GM12878 (cell line): ENCODE measurements around the gene PRKAA1. TPM values are rescaled to one million over a fixed set of nuclear protein-coding genes. Genes with fewer than 3 reads are reported as not detected.

Experiments used
- ATF2 ChIP-seq: IDR thresholded peaks from 2 replicates; pipeline ENCODE4 v1.6.1; 2012; ENCODE audit warnings: low read length, inconsistent platforms
- CHD2 ChIP-seq: IDR thresholded peaks from 2 replicates; pipeline ENCODE4 v1.6.1; 2011; ENCODE audit warnings: low read depth, low read length, improper control_type of control experiment, borderline replicate concordance
- CREB1 ChIP-seq: IDR thresholded peaks from 2 replicates; pipeline ENCODE4 v1.6.1; 2012; ENCODE audit warnings: low read depth, mild to moderate bottlenecking, inconsistent platforms
- EP300 ChIP-seq, 2 experiments: fragments of 150-350 bp in 1 of 2; IDR thresholded peaks; 2 replicates each; pipeline ENCODE4 v1.6.1; 2011 to 2012; ENCODE audit warnings: low read depth in 2 of 2, low read length in 2 of 2, borderline replicate concordance in 1 of 2, improper control_type of control experiment in 1 of 2, inconsistent platforms in 1 of 2; ENCODE audit not compliant: control insufficient read depth in 1 of 2
- FOS ChIP-seq: IDR thresholded peaks from 3 replicates; pipeline ENCODE4 v1.6.1; 2011; ENCODE audit warnings: borderline replicate concordance; ENCODE audit not compliant: insufficient read length; ENCODE audit errors: extremely low read depth
- FOXK2 ChIP-seq: fragments of 450-650 bp; IDR thresholded peaks from 2 replicates; pipeline ENCODE4 v1.6.1; 2017; ENCODE audit warnings: mild to moderate bottlenecking, moderate library complexity
- KDM1A ChIP-seq: fragments of 200-600 bp; sonication (generic); IDR thresholded peaks from 2 replicates; pipeline ENCODE4 v1.6.1; 2016; ENCODE audit warnings: borderline replicate concordance
- KLF5 ChIP-seq: fragments of 450-650 bp; IDR thresholded peaks from 2 replicates; pipeline ENCODE4 v1.6.1; 2014; ENCODE audit warnings: mild to moderate bottlenecking; ENCODE audit not compliant: partially characterized antibody
- LARP7 ChIP-seq: fragments of 450-650 bp; IDR thresholded peaks from 2 replicates; pipeline ENCODE4 v1.6.1; 2017; ENCODE audit warnings: mild to moderate bottlenecking
- PAX8 ChIP-seq: fragments of 450-650 bp; IDR thresholded peaks from 2 replicates; pipeline ENCODE4 v1.6.1; 2017; ENCODE audit warnings: mild to moderate bottlenecking, moderate library complexity
- PBX3 ChIP-seq: IDR thresholded peaks from 2 replicates; pipeline ENCODE4 v1.6.1; 2011; ENCODE audit warnings: mild to moderate bottlenecking, low read depth, low read length, moderate library complexity; ENCODE audit not compliant: insufficient replicate concordance
- POU2F2 ChIP-seq: IDR thresholded peaks from 3 replicates; pipeline ENCODE4 v1.6.1; 2011; ENCODE audit warnings: low read depth, mild to moderate bottlenecking, low read length, borderline replicate concordance
- RFX5 ChIP-seq: IDR thresholded peaks from 2 replicates; pipeline ENCODE4 v1.6.1; 2011; ENCODE audit warnings: low read depth, low read length, improper control_type of control experiment
- SUPT20H ChIP-seq: IDR thresholded peaks from 2 replicates; pipeline ENCODE4 v1.6.1; 2011; ENCODE audit warnings: low read depth, mild to moderate bottlenecking, low read length, moderate library complexity, borderline replicate concordance; ENCODE audit not compliant: control insufficient read depth
- SUZ12 ChIP-seq: fragments of 200-600 bp; sonication (generic); IDR thresholded peaks from one replicate; pipeline ENCODE4 v1.6.1; 2018; ENCODE audit warnings: antibody characterized with exemption, mild to moderate bottlenecking; ENCODE audit not compliant: unreplicated experiment
- WRNIP1 ChIP-seq: IDR thresholded peaks from 2 replicates; pipeline ENCODE4 v1.6.1; 2011; ENCODE audit warnings: low read depth, low read length, improper control_type of control experiment, borderline replicate concordance
- ZBED1 ChIP-seq: IDR thresholded peaks from 2 replicates; pipeline ENCODE4 v1.6.1; 2016; ENCODE audit warnings: borderline replicate concordance
- polyA plus RNA-seq, 11 experiments: library from polyadenylated mRNA; depleted of rRNA in 4 of 11; unstranded in 6 of 11; stranded (reverse) in 5 of 11; fragments of >200 nt; fragmentation: Nextera tagmentation in 4 of 11; fragmentation: Illumina TruSeq in 1 of 11; extraction: Ambion mirVana in 4 of 11; extraction: Trizol in 1 of 11; gene quantifications; 1 replicate in 1 of 11; 2 replicates in 10 of 11; pipeline versions ENCODE4 v1.2.1 to v1.2.3, GENCODE V29; 2011 to 2016; ENCODE audit warnings: inconsistent platforms in 2 of 11, missing spikeins in 2 of 11, low read depth in 1 of 11
- total RNA-seq, 4 experiments: library from RNA; depleted of rRNA in 3 of 4; stranded (reverse); fragments of >200 nt in 3 of 4; fragmentation: Illumina TruSeq in 1 of 4; extraction: Trizol in 1 of 4; gene quantifications; 2 replicates each; pipeline versions ENCODE4 v1.2.1 to v1.2.3, GENCODE V29; 2013 to 2021
- TF ChIP-seq, protein P1 (sequence below): fragments of 450-650 bp; IDR thresholded peaks from 2 replicates; pipeline ENCODE4 v1.6.1; 2017; ENCODE audit warnings: borderline replicate concordance
- TF ChIP-seq, protein P2 (sequence below): fragments of 450-650 bp; IDR thresholded peaks from 2 replicates; pipeline ENCODE4 v1.6.1; 2014; ENCODE audit warnings: mild to moderate bottlenecking
- TF ChIP-seq, protein P3 (sequence below): fragments of 450-650 bp; IDR thresholded peaks from 2 replicates; pipeline ENCODE4 v1.6.1; 2017; ENCODE audit warnings: mild to moderate bottlenecking, low read depth, inconsistent platforms; ENCODE audit not compliant: poor library complexity, severe bottlenecking
- TF ChIP-seq, protein P4 (sequence below): IDR thresholded peaks from 2 replicates; pipeline ENCODE4 v1.6.1; 2011; ENCODE audit warnings: borderline replicate concordance, low read depth, mild to moderate bottlenecking, moderate library complexity, mixed read lengths, low read length; ENCODE audit not compliant: insufficient read depth; ENCODE audit errors: extremely low read length

The PRKAA1 gene
- total and polyA plus RNA-seq, 10 of the 15 experiments (the other 5 are each of a cell fraction or from before 2014, with no cell fraction given) = 13.6 to 55.5 (median 29.6) TPM

GRCh38 chr5:40798012-40798800 is at the start of gene PRKAA1 (continued):
- TF ChIP-seq ATF2 (no peak), EP300 (IDR thresholded peaks at IDR 0.05; ENCODE audit: borderline replicate concordance in 1 of 2, control insufficient read depth in 1 of 2, low read depth in 2 of 2, low read length in 2 of 2) (no peak), CREB1 (peak; percentile 72), SUPT20H (no peak), POU2F2 (no peak), CHD2 (no peak), FOS (no peak), PBX3 (no peak), WRNIP1 (no peak), PAX8 (no peak), FOXK2 (no peak), RFX5 (no peak), LARP7 (no peak), KLF5 (no peak), KDM1A (no peak), ZBED1 (no peak), SUZ12 (no peak)
- TF ChIP-seq, protein P1, sequence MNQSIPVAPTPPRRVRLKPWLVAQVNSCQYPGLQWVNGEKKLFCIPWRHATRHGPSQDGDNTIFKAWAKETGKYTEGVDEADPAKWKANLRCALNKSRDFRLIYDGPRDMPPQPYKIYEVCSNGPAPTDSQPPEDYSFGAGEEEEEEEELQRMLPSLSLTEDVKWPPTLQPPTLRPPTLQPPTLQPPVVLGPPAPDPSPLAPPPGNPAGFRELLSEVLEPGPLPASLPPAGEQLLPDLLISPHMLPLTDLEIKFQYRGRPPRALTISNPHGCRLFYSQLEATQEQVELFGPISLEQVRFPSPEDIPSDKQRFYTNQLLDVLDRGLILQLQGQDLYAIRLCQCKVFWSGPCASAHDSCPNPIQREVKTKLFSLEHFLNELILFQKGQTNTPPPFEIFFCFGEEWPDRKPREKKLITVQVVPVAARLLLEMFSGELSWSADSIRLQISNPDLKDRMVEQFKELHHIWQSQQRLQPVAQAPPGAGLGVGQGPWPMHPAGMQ = no peak
- TF ChIP-seq, protein P2, sequence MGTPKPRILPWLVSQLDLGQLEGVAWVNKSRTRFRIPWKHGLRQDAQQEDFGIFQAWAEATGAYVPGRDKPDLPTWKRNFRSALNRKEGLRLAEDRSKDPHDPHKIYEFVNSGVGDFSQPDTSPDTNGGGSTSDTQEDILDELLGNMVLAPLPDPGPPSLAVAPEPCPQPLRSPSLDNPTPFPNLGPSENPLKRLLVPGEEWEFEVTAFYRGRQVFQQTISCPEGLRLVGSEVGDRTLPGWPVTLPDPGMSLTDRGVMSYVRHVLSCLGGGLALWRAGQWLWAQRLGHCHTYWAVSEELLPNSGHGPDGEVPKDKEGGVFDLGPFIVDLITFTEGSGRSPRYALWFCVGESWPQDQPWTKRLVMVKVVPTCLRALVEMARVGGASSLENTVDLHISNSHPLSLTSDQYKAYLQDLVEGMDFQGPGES = no peak
- TF ChIP-seq, protein P3, sequence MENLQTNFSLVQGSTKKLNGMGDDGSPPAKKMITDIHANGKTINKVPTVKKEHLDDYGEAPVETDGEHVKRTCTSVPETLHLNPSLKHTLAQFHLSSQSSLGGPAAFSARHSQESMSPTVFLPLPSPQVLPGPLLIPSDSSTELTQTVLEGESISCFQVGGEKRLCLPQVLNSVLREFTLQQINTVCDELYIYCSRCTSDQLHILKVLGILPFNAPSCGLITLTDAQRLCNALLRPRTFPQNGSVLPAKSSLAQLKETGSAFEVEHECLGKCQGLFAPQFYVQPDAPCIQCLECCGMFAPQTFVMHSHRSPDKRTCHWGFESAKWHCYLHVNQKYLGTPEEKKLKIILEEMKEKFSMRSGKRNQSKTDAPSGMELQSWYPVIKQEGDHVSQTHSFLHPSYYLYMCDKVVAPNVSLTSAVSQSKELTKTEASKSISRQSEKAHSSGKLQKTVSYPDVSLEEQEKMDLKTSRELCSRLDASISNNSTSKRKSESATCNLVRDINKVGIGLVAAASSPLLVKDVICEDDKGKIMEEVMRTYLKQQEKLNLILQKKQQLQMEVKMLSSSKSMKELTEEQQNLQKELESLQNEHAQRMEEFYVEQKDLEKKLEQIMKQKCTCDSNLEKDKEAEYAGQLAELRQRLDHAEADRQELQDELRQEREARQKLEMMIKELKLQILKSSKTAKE = no peak
- TF ChIP-seq, protein P4, sequence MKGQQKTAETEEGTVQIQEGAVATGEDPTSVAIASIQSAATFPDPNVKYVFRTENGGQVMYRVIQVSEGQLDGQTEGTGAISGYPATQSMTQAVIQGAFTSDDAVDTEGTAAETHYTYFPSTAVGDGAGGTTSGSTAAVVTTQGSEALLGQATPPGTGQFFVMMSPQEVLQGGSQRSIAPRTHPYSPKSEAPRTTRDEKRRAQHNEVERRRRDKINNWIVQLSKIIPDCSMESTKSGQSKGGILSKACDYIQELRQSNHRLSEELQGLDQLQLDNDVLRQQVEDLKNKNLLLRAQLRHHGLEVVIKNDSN = no peak
